ENCODE results near the gene PLEKHG1.

Gene PLEKHG1

DNA sequence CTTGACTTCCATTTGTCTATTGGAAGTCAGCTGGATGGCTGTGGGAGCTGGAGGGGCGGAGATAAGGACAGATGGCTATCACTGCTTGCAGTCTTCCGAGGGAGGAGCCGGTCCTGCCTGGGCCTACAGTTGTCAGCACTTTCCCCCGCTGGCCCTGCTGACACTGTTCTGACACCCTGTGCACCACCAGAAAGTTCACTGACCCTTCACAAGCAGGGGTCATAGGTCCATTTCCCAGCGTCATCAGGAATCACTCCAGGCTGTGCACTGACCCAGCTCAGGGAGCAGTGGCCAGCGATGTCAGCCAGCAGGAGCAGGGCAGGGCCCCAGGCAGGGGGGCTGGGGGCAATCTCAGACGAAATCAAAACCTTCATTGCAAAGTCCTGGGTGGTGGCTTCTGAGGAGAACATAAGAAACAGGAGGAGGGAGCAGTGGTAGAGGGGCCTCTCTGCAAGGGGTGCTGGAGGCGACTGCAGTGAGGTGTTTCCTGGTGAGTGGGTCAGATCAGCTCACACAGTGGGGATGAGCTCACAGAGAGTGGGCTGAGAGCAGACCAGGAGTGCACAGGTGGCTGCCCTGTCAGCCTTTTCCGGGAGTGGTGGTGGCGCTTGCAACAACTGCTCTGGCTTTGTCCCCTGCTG lies 26.5 kb upstream of the PLEKHG1 start:
- no peaks in the 10 kb centered on the region for H3K9me3 ChIP-seq (ENCODE audit: insufficient read depth, low read depth, low read length)
- no peaks in the 10 kb centered on the region for H3K36me3 ChIP-seq (ENCODE audit: insufficient read depth, low read depth, low read length)
- no peak overlapping the region for H3K4me3 ChIP-seq (ENCODE audit: low read length)
- no peak overlapping the region for H3K27ac ChIP-seq (ENCODE audit: low read length)
- H3K9ac ChIP-seq (ENCODE audit: low read depth, low read length) = no peak overlapping the region
- H3K4me1 ChIP-seq (ENCODE audit: insufficient read depth, low read length) = no peaks in the 10 kb centered on the region
- H3K27me3 ChIP-seq (ENCODE audit: insufficient read depth, low read length) = no peaks in the 10 kb centered on the region

DNA sequence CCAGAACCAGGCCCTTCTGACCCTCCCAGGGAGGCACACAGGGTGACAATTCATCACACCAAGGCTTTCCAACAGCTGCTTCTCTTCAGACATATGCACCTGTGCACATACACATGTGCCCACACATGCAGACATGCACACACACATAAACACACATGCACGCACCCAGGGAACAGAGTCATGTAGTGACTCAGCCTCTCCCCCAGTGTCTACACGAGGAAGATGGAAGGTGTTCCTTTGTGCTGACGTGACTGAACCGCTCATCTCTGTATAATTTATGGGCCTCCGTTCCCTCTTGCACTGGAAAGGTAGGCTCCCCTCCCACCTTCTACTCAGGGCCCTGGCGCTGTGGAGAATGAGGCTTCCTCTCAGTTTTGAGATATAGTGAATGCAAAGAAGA lies 23.8 kb upstream of the PLEKHG1 start:
- H3K27me3 ChIP-seq (ENCODE audit: insufficient read depth, low read length) = no peaks in the 10 kb centered on the region
- H3K4me1 ChIP-seq (ENCODE audit: insufficient read depth, low read length) = no peaks in the 10 kb centered on the region
- no peak overlapping the region for H3K4me3 ChIP-seq (ENCODE audit: low read length)
- no peak overlapping the region for H3K27ac ChIP-seq (ENCODE audit: low read length)
- H3K9me3 ChIP-seq (ENCODE audit: insufficient read depth, low read depth, low read length) = no peaks in the 10 kb centered on the region
- H3K9ac ChIP-seq (ENCODE audit: low read depth, low read length) = no peak overlapping the region
- H3K36me3 ChIP-seq (ENCODE audit: insufficient read depth, low read depth, low read length) = no peaks in the 10 kb centered on the region

DNA sequence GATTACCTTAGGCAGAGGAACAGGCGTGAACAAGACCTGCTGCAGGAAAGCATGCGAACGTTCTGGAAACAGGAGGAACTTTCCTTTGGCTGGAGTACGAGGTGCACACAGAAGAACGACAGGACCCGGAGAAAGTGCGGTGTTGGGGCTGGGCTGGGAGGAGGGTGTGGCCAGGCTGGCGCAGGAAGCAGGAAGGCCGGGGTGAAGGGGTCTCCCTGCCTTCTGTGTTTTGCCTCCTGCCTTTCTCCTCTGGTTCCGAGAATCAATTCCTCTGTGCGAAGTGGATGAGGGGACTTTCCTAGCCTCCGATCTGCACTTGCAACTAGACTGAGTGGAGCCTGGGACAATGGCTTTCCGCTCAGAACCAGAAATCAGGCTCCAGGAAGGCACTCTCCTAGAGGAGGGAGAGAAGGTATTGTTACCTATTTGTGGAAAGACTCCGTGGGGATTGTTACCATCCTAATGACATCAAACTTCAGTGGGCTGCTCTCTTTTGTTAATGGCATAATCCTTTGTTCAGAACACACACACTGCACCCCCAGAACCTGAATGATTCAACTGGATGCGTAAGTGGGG lies 22.9 kb upstream of the PLEKHG1 start:
- Histone ChIP-seq H3K9me3 (ENCODE audit: insufficient read depth, low read depth, low read length) (no peaks in the 10 kb centered on the region), H3K4me1 (ENCODE audit: insufficient read depth, low read length) (no peaks in the 10 kb centered on the region), H3K27ac (ENCODE audit: low read length) (no peak overlapping the region), H3K27me3 (ENCODE audit: insufficient read depth, low read length) (no peaks in the 10 kb centered on the region), H3K4me3 (ENCODE audit: low read length) (no peak overlapping the region), H3K9ac (ENCODE audit: low read depth, low read length) (no peak overlapping the region), H3K36me3 (ENCODE audit: insufficient read depth, low read depth, low read length) (no peaks in the 10 kb centered on the region)

DNA sequence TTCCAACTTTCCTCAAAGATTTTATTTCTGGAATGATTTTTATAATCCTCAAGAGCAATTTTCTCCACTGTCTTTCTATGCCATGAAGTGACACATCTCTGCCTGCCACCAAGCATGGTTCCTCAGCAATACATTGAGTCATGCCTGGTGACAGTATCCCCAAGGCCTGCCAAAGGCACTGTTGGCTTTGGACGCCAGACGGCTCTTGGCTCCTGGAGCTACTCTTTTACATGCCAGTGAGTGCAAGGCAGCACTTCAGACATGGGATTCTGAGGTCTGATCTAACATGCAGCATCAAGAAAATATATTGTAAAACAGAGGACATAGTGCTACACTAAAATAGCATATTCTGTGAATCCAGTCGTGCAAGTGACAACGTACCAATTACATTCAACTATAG lies 20.1 kb upstream of the PLEKHG1 start:
- Histone ChIP-seq H3K9ac (ENCODE audit: low read depth, low read length) (no peak overlapping the region), H3K27me3 (ENCODE audit: insufficient read depth, low read length) (no peaks in the 10 kb centered on the region), H3K9me3 (ENCODE audit: insufficient read depth, low read depth, low read length) (no peaks in the 10 kb centered on the region), H3K4me3 (ENCODE audit: low read length) (no peak overlapping the region), H3K27ac (ENCODE audit: low read length) (no peak overlapping the region), H3K4me1 (ENCODE audit: insufficient read depth, low read length) (no peaks in the 10 kb centered on the region), H3K36me3 (ENCODE audit: insufficient read depth, low read depth, low read length) (no peaks in the 10 kb centered on the region)

DNA sequence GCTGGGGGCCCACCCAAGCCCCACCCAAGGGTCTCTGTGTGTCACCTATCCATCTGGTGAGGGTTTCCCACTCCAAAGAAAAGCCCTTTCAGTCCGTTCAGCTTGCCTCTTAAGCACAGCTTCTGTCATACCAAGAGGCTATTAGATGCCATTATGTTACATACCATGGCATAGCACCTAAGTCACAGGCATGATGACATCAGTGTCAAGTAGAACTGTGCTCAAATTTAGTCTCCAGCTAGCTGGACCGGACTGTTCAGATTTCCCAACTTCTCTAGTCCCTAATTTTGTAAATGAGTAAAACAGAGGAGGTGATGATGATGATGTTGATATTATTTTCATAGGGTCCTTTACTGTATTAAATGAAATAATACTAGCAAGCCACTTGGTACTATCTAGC lies 19.2 kb upstream of the PLEKHG1 start:
- Histone ChIP-seq H3K4me3 (ENCODE audit: low read length) (no peak overlapping the region), H3K27ac (ENCODE audit: low read length) (no peak overlapping the region), H3K36me3 (ENCODE audit: insufficient read depth, low read depth, low read length) (no peaks in the 10 kb centered on the region), H3K9me3 (ENCODE audit: insufficient read depth, low read depth, low read length) (no peaks in the 10 kb centered on the region), H3K4me1 (ENCODE audit: insufficient read depth, low read length) (no peaks in the 10 kb centered on the region), H3K9ac (ENCODE audit: low read depth, low read length) (no peak overlapping the region), H3K27me3 (ENCODE audit: insufficient read depth, low read length) (no peaks in the 10 kb centered on the region)

DNA sequence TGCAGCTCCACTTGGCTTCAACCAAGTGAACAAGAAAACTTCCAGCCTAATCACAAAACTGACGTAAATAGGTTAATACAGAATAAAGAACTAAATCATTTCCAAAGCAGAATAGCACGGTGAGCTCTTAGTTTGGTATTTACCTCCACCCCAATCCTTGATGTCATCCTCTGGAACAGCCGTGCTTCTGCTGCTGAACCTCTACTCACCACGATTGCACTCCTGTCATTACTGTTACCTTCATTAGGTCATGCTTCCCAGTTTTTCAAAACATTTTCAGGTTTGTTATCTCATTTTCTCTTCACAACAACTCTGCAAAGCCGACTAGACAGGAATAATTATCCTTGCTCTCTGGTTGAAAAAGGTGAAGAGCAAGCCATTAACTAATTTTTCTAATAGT lies 15.6 kb upstream of the PLEKHG1 start:
- Histone ChIP-seq H3K9ac (ENCODE audit: low read depth, low read length) (no peak overlapping the region), H3K27me3 (ENCODE audit: insufficient read depth, low read length) (no peaks in the 10 kb centered on the region), H3K36me3 (ENCODE audit: insufficient read depth, low read depth, low read length) (no peaks in the 10 kb centered on the region)

DNA sequence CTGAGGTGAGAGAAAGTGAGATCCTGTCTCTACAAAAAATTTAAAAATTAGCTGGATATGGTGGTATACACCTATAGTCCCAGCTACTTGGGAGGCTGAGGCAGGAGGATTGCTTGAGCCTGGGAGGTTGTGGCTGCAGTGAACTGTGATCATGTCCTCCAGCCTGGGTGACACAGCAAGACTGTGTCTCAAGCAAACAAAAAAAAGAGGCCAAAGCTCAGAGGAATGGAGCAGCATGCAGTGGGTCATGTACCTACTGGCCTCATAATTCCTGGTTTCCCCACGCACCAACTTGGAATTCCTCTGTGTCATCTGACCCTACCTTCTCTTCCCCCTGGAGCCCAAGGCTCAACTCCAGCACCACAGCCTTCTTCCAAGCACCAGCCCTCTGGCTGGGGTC lies 15.1 kb upstream of the PLEKHG1 start:
- H3K4me3 ChIP-seq (ENCODE audit: low read length) = no peak overlapping the region
- no peaks in the 10 kb centered on the region for H3K27me3 ChIP-seq (ENCODE audit: insufficient read depth, low read length)
- H3K9me3 ChIP-seq (ENCODE audit: insufficient read depth, low read depth, low read length) = no peaks in the 10 kb centered on the region
- no peak overlapping the region for H3K9ac ChIP-seq (ENCODE audit: low read depth, low read length)
- H3K27ac ChIP-seq (ENCODE audit: low read length) = no peak overlapping the region
- no peaks in the 10 kb centered on the region for H3K36me3 ChIP-seq (ENCODE audit: insufficient read depth, low read depth, low read length)
- H3K4me1 ChIP-seq (ENCODE audit: insufficient read depth, low read length) = no peaks in the 10 kb centered on the region

More for the DNA sequence above, 15.6 kb upstream of the PLEKHG1 start:
- no peak overlapping the region for H3K27ac ChIP-seq (ENCODE audit: low read length)
- no peak overlapping the region for H3K4me3 ChIP-seq (ENCODE audit: low read length)
- no peaks in the 10 kb centered on the region for H3K4me1 ChIP-seq (ENCODE audit: insufficient read depth, low read length)
- no peaks in the 10 kb centered on the region for H3K9me3 ChIP-seq (ENCODE audit: insufficient read depth, low read depth, low read length)

DNA sequence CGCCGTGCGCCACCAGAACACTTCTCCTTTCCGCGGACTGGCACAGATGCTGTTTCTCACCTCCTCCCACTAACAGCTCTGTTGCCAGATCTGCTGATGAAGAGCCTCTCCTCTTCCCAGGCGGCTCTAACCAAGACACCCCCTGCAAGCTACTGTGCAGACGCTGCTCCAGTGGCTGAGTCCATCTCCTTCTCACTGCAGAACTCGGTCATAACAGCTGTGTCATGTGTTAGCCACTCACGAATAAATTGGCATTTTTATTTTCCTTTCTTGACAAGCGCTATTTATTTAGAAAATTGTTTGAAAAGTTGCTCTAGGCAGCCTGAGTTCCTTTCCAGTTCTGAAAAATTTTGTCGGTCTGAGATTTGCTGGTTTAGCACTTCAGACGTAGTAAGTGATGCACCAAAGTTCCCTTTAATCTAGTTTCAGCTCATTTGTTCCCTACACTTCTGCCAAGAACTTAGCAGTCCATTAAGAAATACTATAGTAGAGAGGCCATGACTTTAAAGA lies 12.8 kb upstream of the PLEKHG1 start:
- Histone ChIP-seq H3K36me3 (ENCODE audit: insufficient read depth, low read depth, low read length) (no peaks in the 10 kb centered on the region), H3K9ac (ENCODE audit: low read depth, low read length) (no peak overlapping the region), H3K27me3 (ENCODE audit: insufficient read depth, low read length) (no peaks in the 10 kb centered on the region), H3K4me1 (ENCODE audit: insufficient read depth, low read length) (no peaks in the 10 kb centered on the region), H3K9me3 (ENCODE audit: insufficient read depth, low read depth, low read length) (no peaks in the 10 kb centered on the region), H3K4me3 (ENCODE audit: low read length) (no peak overlapping the region), H3K27ac (ENCODE audit: low read length) (no peak overlapping the region)

DNA sequence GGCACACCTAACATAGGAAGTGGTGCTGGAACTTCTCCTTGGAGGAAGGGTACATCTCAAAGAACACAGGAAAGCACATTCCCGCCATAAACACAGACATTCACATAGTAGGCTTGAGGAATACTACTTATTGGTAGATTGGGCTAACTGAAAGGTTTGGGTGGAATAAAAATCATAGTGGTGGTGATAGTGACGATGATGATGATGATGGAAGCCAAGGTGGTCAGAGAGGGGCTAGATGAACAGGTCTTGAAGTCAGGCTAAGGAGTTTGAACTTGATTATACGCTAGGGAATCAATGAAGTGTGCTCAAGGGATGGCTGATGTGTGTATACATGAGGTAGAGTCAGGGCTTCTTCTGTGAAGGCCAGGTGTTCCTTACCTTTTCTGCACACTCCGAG lies 12.0 kb upstream of the PLEKHG1 start:
- Histone ChIP-seq H3K9ac (ENCODE audit: low read depth, low read length) (no peak overlapping the region), H3K9me3 (ENCODE audit: insufficient read depth, low read depth, low read length) (no peaks in the 10 kb centered on the region), H3K27me3 (ENCODE audit: insufficient read depth, low read length) (no peaks in the 10 kb centered on the region), H3K4me1 (ENCODE audit: insufficient read depth, low read length) (no peaks in the 10 kb centered on the region), H3K4me3 (ENCODE audit: low read length) (no peak overlapping the region), H3K27ac (ENCODE audit: low read length) (no peak overlapping the region), H3K36me3 (ENCODE audit: insufficient read depth, low read depth, low read length) (no peaks in the 10 kb centered on the region)

DNA sequence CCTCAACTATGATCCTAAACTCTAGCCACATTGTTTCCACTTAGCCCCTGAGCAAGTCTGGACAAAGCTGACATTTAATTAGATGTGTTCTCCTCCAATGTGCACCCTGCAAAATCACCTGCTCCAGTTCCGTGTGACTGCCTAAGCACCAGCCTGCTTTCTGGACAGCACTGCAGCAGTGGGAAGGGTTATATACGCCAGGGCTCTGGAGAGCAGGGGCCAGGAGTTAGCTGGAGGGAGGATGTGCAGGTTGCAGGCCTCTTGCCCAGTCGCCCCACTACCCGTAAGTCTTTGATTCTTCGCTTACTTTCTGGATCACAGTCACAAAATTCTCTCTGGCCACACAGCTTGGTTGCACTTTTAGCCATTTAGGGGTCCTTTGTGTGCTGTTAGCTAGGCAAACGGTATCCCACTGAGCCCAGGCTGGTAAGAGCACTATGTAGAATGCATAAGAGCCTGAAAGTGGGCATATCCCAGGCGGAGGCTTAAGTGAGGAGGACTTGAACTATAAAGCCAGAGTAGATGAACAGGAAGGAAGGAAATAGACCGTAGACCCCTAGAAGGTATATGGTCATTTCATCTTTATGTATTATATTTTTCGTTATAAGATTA lies 10.7 kb upstream of the PLEKHG1 start:
- Histone ChIP-seq H3K27ac (ENCODE audit: low read length) (no peak overlapping the region), H3K4me3 (ENCODE audit: low read length) (no peak overlapping the region), H3K36me3 (ENCODE audit: insufficient read depth, low read depth, low read length) (no peaks in the 10 kb centered on the region), H3K4me1 (ENCODE audit: insufficient read depth, low read length) (no peaks in the 10 kb centered on the region), H3K9me3 (ENCODE audit: insufficient read depth, low read depth, low read length) (no peaks in the 10 kb centered on the region), H3K27me3 (ENCODE audit: insufficient read depth, low read length) (no peaks in the 10 kb centered on the region), H3K9ac (ENCODE audit: low read depth, low read length) (no peak overlapping the region)

DNA sequence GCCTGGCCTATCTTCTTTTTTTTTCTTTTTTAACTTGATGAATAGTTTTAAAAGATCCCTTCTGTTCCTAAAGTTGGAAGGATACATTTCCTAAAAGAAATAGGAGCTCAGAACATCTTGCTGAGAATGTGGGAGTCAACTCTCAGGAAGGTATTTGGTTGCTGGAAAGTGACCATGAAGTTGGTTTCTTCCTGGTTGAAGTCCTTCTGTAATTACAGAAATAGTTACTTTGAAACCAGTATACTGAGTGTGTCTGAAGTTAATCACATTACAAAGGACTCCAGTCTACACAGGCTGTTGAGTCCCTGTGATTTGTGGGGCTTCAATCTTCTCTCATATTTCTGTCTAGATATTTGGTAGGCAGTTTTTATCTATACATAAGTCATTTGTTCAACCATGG lies 9.8 kb upstream of the PLEKHG1 start:
- H3K4me3 ChIP-seq (ENCODE audit: low read length) = no peak overlapping the region
- no peaks in the 10 kb centered on the region for H3K4me1 ChIP-seq (ENCODE audit: insufficient read depth, low read length)
- H3K27me3 ChIP-seq (ENCODE audit: insufficient read depth, low read length) = no peaks in the 10 kb centered on the region
- no peaks in the 10 kb centered on the region for H3K36me3 ChIP-seq (ENCODE audit: insufficient read depth, low read depth, low read length)
- H3K9me3 ChIP-seq (ENCODE audit: insufficient read depth, low read depth, low read length) = no peaks in the 10 kb centered on the region
- H3K27ac ChIP-seq (ENCODE audit: low read length) = no peak overlapping the region
- H3K9ac ChIP-seq (ENCODE audit: low read depth, low read length) = no peak overlapping the region

DNA sequence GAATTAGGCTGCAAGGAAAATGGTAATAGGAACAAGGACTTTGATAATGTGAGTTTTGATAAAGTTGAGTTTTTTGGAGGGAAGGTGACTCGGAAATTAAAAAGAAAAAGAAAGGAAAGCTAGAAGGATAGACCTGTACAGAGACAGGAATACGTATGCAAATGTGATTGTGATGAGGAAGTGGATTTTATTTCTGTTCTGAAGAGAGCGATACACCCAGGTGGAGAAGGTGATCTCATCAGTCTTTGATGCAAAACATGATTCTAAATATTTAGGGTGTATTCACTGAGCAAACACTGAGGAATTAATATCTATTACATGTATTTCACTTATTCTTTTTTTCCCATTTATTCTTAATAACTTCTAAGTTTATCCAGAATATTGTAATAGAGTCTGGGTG lies 9.2 kb upstream of the PLEKHG1 start:
- H3K27ac ChIP-seq (ENCODE audit: low read length) = no peak overlapping the region
- no peaks in the 10 kb centered on the region for H3K4me1 ChIP-seq (ENCODE audit: insufficient read depth, low read length)
- H3K9ac ChIP-seq (ENCODE audit: low read depth, low read length) = no peak overlapping the region
- no peak overlapping the region for H3K4me3 ChIP-seq (ENCODE audit: low read length)
- H3K27me3 ChIP-seq (ENCODE audit: insufficient read depth, low read length) = no peaks in the 10 kb centered on the region
- H3K9me3 ChIP-seq (ENCODE audit: insufficient read depth, low read depth, low read length) = no peaks in the 10 kb centered on the region
- no peaks in the 10 kb centered on the region for H3K36me3 ChIP-seq (ENCODE audit: insufficient read depth, low read depth, low read length)
